HL-60 (cell line): ENCODE measurements around the gene MGME1.
A peak's percentile ranks its signal among the peaks of the same experiment; 100 is the strongest.

ENCODE experiments used
- CTCF ChIP-seq: IDR thresholded peaks from one replicate; pipeline ENCODE4 v1.5.1; 2011; ENCODE audit warnings: low read length, control low read depth, inconsistent platforms; ENCODE audit not compliant: insufficient read depth
- GABPA ChIP-seq: IDR thresholded peaks from 2 replicates; pipeline ENCODE4 v1.6.1; 2012; ENCODE audit warnings: low read depth
- POLR2AphosphoS5 ChIP-seq: IDR thresholded peaks from 2 replicates; pipeline ENCODE4 v1.6.1; 2012; ENCODE audit warnings: low read depth
- REST ChIP-seq: IDR thresholded peaks from 2 replicates; pipeline ENCODE4 v1.6.1; 2012; ENCODE audit warnings: low read depth; ENCODE audit not compliant: insufficient replicate concordance
- SPI1 ChIP-seq: IDR thresholded peaks from 2 replicates; pipeline ENCODE4 v1.6.1; 2012; ENCODE audit warnings: low read depth, mild to moderate bottlenecking, borderline replicate concordance

GRCh38 chr20:17960927-17961586 is 7.8 kb upstream of the MGME1 start:
- TF ChIP-seq CTCF (no peak), REST (no peak), POLR2AphosphoS5 (peak; percentile 28; the same call in 1 of the 2 replicates), GABPA (no peak), SPI1 (peak; percentile 86)
